Cardiac fibroblast (primary cell): Measurements from ENCODE around the gene PLOD2.
A peak's percentile ranks its signal among the peaks of the same experiment; 100 is the strongest.

Experiments
- DNase-seq, 2 donors: peaks; one replicate each; pipeline versions ENCODE4 v3.0.0 to v3.0.0-alpha.2; 2010; ENCODE audit warnings: low read depth in 2 of 2
- H3K4me3 ChIP-seq, 2 donors: replicated peaks in 1 of 2; 1 replicate in 1 of 2; 2 replicates in 1 of 2; pipeline ENCODE4 v1.5.1; 2011; ENCODE audit warnings: low read depth in 2 of 2, low read length in 2 of 2, mild to moderate bottlenecking in 2 of 2, moderate library complexity in 1 of 2
- TF ChIP-seq, protein P1 (sequence below): IDR thresholded peaks from one replicate; pipeline ENCODE4 v1.5.1; 2011; ENCODE audit warnings: low read depth, mild to moderate bottlenecking, low read length, inconsistent platforms

PLOD2 gene

DNA sequence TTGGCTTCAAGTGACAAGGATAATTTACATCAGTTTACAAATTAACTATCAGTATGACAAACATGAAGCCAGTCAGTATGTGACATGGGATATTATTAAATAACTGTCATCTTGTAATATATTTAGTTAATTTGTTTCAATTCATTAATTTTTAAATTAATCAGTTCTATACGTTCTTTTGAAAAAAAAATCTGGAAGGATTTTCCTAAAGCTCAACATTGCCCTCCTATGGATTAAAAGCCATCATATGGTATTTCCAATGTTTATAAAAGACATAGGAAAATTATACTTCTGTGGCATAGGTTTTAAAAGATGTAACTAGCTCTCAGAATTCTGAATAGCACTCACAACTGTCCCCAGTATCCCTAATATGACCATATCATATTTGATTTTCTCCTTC is 134.4 kb downstream of the PLOD2 start:
- TF ChIP-seq, protein P1, sequence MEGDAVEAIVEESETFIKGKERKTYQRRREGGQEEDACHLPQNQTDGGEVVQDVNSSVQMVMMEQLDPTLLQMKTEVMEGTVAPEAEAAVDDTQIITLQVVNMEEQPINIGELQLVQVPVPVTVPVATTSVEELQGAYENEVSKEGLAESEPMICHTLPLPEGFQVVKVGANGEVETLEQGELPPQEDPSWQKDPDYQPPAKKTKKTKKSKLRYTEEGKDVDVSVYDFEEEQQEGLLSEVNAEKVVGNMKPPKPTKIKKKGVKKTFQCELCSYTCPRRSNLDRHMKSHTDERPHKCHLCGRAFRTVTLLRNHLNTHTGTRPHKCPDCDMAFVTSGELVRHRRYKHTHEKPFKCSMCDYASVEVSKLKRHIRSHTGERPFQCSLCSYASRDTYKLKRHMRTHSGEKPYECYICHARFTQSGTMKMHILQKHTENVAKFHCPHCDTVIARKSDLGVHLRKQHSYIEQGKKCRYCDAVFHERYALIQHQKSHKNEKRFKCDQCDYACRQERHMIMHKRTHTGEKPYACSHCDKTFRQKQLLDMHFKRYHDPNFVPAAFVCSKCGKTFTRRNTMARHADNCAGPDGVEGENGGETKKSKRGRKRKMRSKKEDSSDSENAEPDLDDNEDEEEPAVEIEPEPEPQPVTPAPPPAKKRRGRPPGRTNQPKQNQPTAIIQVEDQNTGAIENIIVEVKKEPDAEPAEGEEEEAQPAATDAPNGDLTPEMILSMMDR: no peak
- no peak overlapping the region for H3K4me3 ChIP-seq
- no peak for DNase-seq

DNA sequence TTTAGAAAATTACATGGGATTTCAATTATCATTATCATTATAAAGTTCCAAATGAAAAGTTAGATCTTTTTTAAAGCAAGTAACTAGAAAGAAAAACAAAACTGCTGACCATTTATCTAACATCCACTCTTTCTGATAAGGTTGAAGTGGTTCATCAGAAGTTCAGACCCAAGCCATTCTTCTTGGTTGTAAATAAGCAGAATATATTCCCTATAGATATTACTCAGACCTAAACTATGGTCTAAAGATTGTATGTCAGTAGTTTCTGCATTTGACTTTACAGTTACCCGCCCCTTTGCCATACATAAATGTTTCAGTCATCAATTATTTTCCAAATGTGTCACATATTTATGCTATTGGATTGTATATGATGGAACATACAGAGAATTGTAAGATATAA is 136.7 kb downstream of the PLOD2 start:
- TF ChIP-seq, protein P1: no peak
- no peak overlapping the region for H3K4me3 ChIP-seq
- peak; percentile 10 to 38 for DNase-seq

- TF ChIP-seq, protein P1: peak; percentile 12
- H3K4me3 ChIP-seq: no peak overlapping the region
- no peak for DNase-seq
Observed at GRCh38 chr3:146020969-146021368, 140.0 kb downstream of the PLOD2 start.

DNA sequence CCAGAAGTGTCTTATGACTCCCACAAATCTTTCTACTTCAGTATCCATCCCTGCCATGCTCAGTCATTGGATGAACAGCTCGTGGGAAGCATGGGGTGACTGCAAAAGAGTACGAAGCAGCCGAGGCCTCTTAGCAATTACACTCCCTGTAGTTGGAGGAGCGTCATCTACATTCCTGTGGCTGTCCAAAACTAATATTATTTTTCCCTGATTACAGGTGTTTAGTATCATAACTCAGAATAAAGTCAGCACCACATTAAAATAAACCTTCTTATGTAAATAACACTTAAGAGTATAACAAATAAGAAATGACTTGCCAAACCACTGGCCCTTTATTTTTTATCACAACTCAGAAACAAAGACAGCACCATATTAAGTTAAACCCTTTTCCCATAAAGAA is 141.5 kb downstream of the PLOD2 start:
- TF ChIP-seq, protein P1: no peak
- DNase-seq: peak in 1 of 2 donors; percentile 63
- H3K4me3 ChIP-seq: no peak overlapping the region
